Hippocampal formation (tissue), 2 donors: ENCODE data around the gene DOC2B.

Source experiments
- DNase-seq, 2 donors: peaks; one replicate each; lab custom pipeline; 2025; lab: John Stamatoyannopoulos, UW

The DOC2B gene

DNA sequence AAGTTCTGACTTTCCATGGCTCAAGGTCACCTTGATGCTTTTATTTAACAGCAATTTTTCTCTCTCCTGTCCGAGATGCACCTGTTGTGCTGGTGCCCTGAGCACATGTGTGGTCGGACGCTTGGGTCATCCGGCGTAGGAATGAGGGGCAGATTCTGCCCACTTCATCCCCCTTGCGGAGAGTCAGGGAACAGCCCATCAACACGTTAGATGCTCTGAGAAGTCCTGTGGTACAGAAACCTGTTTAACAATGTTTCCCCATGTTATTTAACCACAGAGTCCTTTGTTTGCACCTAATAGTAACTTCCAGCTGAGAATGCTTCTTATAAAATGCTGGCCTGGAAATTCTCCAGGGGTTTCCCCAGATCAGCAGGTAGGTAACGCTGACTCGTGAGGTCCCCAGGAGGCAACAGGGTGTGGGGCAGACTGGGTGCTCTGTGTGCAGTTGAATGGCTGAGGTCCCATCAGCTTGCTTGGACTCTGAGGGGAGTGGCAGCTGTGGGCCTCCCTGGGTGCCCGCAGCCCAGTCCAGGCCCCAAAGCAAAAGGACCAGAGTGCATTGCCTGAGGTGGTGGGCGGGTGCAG is 17.8 kb downstream of the DOC2B start:
- no peak for DNase-seq

GRCh38 chr17:162689-163088 is 18.8 kb downstream of the DOC2B start:
- no peak for DNase-seq

DNA sequence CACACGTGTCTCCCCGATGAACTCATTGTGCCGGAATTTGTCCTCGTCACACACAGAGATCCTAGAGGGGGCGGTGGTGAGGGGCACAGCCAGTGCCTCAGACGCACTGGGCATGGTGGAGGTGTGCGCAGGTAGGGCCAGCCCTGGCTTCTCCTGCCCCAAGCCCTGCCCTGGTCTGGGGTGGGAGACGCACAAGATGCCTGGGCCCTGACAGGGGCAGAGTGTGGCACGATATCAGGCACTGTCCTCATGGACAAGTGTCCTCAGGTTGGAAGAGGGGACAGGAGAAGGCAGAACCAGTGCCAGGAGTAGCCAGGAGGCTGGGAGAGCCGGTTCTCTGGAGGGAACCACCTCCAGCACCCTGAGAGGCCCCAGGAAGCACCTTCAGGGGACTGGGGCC is 20.0 kb downstream of the DOC2B start:
- no peak for DNase-seq

DNA sequence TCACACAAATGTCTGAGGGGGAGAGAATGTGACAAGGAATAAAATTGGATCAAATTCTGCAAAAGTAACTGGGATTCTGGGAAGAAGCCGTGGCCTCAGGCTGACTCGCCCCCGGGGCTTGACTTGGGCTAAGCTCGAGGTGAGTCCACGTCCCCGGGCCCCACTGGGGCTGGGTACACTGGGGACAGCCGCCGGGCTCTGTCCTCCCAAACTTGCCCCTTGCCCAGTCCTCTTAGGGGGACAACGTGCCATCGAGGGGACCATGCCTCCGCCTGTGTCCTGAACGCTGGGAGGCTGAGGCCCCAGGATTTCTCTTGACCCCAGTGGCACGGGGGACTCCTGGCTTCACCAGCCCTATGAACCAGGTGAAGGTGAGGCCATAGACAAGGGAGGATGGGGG is 21.1 kb downstream of the DOC2B start:
- DNase-seq = no peak

DNA sequence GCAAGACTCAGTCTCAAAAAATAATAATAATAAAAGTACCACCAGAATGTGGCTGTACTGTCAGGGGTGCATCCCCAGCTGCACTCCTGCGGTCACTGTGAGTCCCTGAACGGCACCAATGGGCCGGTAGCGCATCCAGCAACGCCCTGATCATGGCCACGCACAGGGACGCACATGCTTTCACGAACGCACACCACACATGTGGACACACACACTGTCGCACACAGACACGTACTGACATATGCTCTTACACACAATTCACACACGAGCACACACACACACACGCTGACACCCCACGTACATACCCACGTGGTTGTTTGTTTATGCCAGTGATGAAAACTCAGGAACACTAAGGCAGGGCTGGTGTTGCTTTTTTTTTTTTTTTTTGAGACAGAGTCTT is 21.8 kb downstream of the DOC2B start:
- DNase-seq = no peak

- no peak for DNase-seq
These were observed 23.1 kb downstream of the DOC2B start for GRCh38 chr17:158379-158778.

DNA sequence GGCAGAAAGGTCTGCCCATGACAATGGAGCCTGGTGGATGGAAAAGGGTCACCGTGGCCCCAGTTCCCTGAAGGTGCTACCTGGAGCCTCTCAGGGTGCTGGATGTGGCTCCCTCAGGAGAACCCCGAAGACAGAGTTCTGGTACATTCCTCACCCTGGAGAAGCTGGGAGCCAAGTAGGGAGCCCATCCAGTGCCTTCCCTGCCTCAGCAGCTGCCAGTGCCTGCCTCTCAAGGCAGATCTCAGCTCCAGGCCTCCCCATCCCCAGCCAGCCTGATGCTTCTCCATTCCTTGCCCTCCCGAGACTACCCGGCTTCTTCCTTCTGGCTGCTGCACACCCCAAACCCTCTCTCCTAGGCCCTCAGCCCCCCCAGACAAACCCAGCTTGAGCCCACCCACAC is 23.5 kb downstream of the DOC2B start:
- no peak for DNase-seq

DNA sequence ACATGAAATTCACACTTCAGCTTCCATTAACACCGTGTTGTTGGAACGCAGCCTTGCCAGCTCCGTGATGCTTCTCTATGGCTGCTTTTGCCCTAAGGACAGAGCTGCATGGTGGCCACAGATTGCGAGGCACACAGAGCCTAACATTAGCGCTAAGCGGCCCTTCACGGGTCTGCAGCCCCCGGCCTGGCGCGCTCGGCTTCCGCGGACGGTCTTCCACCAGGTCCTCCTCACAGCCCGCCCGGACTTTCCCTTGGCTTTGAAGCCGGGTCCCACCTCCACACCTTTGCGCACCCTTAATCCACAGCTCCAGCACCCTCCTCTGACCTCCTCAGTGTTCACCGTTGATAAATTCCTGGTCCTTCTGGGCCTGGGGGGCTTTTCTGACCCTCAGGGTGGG is 24.5 kb downstream of the DOC2B start:
- no peak for DNase-seq

- DNase-seq = no peak
These were observed 25.3 kb downstream of the DOC2B start for GRCh38 chr17:156094-156621.

- DNase-seq = no peak
These were observed 25.9 kb downstream of the DOC2B start for GRCh38 chr17:155576-155975.

DNA sequence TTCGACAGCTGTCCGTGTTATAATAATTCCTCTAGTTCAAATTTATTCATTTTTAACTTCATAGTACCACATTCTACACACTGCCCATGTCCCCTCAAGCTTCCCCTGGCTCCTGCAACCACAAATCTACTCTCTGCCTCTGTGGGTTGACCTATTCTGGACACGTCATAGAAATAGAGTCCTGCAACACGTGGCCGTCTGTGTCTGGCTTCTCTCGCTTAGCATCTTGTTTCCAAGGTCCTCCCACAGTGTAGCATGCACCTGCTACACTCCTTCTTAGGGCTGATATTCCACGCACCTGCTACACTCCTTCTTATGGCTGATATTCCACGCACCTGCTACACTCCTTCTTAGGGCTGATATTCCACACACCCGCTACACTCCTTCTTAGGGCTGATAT is 27.6 kb downstream of the DOC2B start:
- no peak for DNase-seq

DNA sequence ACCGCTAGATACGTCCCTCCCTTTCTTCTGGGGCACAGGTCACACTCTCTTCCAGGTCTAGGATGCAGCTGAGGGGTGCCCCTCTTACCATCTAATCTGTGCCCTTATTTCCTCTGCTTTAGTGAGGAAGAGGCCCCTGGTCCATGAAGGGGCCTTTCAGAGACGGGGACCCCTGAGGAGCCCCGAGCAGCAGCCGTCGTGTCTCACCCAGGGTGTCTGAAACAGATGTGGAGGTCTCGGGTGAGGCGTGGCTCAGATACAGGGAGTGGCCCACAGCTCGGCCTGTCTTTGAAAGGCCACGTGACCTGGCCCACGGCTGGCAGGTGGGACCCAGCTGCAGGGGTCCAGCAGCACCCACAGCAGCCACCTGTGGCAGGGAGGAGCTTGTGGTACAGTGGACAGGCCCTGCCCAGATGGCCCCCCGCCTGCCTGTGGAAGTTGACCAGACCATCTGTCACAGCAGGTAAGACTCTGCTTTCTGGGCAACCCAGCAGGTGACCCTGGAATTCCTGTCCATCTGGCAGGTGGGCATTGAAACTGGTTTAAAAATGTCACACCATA is 28.5 kb downstream of the DOC2B start:
- DNase-seq = no peak

DNA sequence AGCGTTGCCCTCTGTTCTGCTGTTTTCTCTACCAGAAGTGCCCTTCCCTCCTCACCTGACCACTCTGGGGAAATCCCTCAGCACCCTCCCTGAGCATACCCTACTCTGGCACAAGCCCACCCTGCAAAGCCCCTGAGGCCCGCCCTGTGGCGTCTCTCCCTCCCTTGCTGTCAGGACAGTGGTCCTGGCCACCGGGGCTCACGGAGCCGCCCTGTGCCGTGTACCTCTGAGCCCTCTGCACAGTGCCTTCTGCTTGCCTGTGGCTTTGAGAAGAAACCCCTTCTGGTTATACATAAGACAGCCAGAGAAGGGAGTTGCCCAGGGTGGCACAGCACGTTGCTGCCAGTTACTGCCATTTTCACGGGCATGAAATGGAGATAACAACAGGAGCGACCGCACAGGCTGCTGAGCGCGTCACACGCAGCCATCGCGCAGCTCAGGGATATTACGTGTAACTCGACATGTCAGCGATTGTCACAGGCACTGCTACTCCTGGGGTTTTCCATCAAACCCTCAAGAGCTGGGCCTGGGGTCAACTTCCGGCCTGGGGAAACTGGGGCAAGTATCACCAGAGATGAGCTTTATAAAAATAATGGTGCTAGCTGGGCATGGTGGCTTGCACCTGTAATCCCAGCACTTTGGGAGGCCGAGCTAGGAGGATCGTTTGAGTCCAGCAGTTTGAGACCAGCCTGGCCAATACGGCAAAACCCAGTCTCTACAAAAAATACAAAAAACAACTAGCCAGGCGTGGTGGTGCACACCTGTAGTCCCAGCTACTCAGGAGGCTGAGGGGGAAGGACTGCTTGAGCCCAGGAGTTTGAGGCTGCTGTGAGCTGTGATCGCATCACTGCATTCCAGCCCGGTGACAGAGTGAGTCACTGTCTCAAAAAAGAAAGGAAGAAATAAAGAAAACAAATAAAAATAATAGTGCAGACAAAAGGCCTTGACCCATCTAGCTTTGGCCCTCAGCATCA is 29.3 kb downstream of the DOC2B start:
- DNase-seq = no peak

DNA sequence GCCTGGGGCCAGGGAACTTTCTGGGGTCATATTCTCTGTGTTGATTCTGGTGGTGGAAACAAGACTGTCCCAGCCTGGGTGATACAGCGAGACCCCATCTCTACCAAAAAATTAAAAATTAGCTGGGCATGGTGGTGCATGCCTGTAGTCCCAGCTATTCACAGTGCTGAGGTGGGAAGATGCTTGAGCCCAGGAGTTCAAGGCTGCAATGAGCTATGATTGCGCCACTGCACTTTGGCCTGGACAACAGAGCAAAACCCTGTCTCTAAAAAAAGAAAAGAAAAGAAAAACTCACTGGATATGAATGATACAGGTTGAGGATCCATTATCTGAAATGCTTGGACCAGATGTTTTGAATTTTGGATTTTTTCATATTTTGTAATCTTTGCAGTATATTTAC is 30.4 kb downstream of the DOC2B start:
- DNase-seq = no peak

GRCh38 chr17:149897-150584 is 31.4 kb downstream of the DOC2B start:
- DNase-seq = no peak

GRCh38 chr17:149231-149630 is 32.2 kb downstream of the DOC2B start:
- no peak for DNase-seq

- no peak for DNase-seq
These were observed 32.7 kb downstream of the DOC2B start for GRCh38 chr17:148757-149156.

DNA sequence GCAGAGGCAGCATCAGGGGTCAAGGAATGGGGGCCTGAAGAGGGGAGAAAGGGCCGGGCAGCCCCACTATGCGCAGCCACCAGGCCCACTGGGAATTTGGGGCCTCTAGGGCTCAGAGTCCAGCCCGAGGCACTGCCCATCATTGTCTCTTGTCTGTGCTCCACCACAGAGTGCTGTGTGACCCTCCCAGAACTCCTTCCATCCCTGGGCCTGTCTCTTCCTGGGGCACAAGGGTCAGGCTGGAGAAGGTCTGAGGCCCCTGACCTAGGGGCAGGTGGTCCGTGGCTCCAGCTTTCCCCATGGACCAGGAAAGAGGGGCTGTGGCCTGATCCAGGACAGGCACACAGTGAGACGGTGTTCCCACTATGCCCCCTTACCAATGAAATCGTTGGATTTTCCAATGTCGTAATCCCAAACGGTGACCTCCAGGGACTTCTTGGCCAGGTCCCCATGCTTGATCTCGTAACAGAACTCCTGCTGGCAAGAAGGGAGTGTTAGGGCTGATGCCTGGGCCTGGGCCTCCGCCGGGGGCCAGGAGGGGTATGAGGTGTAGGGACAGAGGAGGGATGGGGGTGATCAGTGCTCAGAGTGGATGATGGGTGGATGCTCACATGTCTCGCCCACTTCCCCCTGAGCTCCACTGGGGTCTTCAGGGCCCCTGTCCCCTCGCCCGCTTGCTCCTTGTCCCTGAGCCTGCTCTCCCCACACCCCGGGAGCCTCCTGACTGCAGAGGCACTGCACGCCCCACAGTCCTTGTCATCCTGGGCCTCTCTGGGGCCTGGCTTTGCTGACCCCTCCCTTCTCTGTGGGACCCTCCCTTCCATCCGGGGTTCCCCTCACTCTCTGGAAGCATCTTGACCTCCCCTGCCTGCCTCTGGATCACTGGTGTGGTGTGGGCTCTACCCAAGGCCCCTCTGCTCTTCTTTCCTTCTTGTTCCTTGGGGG is 33.4 kb downstream of the DOC2B start:
- DNase-seq = no peak

DNA sequence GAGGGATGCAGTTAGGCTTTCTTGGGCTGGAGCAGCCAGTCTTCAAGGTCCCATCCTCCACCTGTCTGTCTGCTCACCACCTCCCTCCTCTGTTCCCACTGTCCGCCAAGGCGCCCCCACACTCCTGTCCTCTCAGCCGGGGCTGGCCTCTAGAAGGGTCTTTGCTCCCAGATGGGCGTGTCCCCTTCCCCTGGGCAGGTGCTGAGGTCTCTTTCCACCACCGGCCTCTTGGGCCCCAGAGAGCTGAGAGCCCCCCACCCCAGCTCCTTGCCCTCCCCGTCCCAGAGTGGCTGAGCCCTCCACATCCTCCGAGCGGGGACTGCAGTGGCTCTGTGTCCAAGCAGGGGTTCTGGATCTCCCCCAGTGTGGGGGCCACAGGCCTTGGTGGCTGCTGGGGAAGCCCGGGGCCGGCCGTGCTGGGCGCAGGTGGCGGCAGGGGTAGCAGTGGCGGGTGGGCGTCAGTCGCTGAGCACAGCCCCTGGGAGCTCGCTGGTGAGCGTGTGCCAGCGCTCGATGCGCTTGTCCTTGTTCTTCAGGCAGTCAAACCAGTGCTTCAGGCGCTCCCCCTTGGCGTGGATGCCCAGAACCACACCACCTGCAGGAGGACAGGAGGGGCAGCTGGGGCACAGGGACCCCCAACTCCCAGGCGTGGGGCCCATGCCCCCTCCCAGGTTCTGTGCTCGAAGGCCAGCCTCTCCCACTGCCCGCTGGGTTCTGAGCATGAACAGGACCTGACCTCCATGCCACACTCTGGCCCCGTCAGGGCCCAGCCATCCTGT is 34.3 kb downstream of the DOC2B start:
- no peak for DNase-seq

DNA sequence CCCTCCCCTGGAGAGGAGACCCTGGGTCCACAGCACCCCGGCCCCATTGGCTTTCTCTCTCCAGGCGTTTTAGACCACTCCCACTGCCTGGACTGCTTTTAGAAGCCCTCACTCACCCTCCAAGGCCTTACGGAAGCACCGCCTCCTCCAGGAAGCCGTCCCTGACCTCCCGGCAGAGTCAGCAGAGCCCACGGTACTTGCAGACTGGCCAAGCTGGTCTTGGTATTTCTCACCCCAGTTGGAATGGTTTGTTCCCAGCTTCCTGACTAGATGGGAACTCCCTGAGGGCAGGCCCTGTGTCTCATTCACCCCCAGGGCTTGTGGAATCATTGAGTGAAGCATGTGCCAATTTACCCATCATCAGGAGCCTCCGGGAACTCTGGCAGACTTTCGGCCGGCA is 34.9 kb downstream of the DOC2B start:
- DNase-seq = no peak
